AG09319 (cell line): ENCODE data around the gene RUFY3.

ENCODE experiments used
- DNase-seq: peaks from one replicate; pipeline ENCODE4 v3.0.0-alpha.2; 2010; ENCODE audit warnings: low read depth; ENCODE audit errors: extremely low read depth
- CTCF ChIP-seq: IDR thresholded peaks from 2 replicates; pipeline ENCODE4 v1.5.1; 2011; ENCODE audit warnings: low read depth, mild to moderate bottlenecking, inconsistent platforms, low read length, moderate library complexity

The RUFY3 gene

DNA sequence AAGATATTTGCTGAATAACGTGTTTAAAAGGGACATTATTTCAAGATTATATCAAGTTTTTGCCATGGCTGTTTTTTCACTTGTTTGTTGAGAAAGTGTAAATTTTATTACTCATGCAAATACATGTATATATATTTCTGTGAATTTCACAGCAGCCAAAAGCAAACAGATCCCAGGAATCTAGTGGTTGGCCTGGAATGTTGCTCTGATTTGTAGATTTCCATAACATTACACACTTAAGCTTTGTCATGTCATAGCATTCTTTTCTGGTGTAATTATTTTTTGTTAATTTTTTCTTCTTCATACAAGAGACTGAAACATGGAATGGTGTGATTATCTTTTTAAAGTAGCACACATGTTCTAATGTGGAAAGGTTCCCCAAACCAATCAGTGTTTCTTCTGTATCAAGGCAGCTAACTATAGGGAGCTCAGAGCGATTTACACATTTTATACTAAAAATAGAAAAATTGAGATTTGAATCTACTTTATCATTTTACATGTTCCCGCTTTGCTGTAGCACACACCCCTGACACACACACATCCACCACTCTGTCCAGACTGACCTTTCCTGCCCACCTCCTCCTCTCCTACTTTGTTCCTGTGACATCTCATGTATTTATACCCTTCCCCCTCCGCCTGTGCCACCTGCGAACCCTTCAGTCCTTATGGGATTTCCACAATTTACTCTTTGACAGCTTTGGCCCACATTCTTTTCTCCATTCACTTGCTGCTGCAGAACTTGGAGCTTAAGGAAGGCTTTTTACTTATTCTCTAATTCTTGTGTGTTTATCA lies 20.3 kb downstream of the RUFY3 start:
- no peak for DNase-seq
- TF ChIP-seq CTCF, result no peak

DNA sequence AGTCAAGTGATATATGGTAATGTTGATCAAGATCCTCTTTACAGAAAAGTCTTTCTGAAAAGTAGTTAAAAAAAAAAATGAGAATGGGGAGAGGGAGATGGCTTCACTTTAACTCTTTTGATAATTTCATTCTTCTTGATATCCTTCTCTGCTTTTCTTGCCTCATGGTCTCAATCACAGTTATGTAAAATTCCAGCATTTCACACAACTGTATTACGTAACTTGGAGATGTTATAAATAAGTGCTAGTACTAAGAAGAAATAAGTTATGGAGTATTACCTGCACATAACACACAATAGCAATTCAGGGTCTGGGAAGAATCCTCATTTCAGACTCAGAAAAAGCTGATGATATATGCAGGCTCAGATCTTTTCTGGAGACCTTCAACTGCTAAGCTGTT lies 22.0 kb downstream of the RUFY3 start:
- DNase-seq, result no peak
- TF ChIP-seq CTCF, result no peak

GRCh38 chr4:70746179-70746839 lies 24.5 kb downstream of the RUFY3 start:
- peak; percentile 28 for DNase-seq
- no peak for TF ChIP-seq CTCF

DNA sequence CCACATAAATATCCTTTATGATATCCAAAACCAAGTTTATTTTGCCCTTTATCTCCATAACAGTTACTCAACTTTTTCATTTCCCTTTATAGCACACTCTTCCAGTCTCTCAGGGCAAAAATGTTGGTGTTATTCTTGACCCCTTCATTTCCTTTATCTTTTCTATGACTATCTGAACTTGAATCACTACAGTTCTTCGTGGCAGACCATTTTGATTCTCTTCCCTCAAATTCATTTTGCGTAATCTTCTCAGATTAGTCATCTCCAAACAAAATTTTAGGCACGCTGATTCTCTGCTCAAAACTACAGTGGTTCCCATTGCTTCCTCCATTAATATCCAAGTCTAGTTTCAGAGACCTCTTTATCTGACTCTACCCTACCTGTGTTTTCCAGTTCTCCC lies 26.1 kb downstream of the RUFY3 start:
- no peak for DNase-seq

DNA sequence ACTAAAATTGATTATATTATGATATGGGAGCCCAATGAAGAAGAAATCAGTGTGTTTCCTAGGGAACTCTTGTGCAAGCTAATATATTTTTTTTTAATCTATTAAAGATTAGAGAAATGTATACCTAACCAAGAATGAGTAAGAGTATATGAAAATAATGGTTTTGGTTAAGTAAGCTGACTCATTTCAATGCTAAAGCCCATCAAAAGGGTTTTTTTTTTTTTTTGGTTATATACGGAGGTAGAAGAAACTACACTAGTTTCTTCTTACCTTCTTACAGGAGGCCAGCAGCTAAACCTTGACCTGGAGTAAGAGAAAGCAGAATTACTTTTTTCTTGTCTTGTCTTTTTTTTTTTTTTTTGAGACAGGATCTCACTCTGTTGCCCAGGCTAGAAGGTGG lies 27.5 kb downstream of the RUFY3 start:
- no peak for DNase-seq
- TF ChIP-seq CTCF, result no peak

More for the DNA sequence above, 26.1 kb downstream of the RUFY3 start:
- no peak for TF ChIP-seq CTCF

DNA sequence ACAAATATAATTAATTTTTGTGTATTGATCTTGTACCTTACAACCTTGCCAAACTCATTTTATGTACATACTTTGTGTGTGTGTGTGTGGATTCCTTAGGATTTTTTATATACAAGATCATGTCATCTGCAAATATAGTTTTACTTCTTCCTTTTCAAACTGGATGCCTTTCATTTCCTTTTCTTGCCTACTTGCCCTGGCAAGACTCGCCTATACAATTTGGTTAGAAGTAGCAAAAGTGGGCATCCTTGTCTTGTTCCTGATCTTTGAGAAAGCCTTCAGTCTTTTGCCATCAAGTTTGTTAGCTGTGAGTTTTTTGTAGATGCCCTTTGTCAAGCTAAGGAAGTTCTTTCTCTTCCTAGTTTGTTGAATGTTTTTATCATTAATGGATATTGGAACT lies 30.5 kb downstream of the RUFY3 start:
- no peak for DNase-seq
- no peak for TF ChIP-seq CTCF

DNA sequence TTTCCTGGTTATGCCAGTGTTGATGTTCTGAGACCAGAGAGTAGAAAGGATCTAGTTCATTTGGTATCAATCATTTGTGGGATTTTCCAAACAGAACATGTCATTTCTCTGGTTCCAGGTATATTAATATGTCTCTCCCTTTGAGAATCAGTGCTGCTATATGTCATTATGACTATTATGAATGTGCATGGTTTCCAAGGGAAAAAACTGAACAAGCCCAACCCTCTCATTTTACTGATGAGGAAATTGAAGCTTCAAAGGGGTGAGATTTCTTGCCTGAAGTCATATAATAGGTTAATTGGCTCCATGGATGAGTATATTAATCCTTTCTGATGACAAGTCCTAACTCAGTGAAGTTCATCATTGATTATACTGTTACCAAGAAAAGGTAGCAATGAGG lies 31.9 kb downstream of the RUFY3 start:
- no peak for TF ChIP-seq CTCF
- no peak for DNase-seq
